Natural killer cell treated with Interleukin-12 subunit alpha and Interleukin-12 subunit beta and Interleukin-15 and Interleukin-18, amount 100 ng/mL, for 72 hours (primary cell): ENCODE measurements around the gene PROP1. TPM values are rescaled to one million over a fixed set of nuclear protein-coding genes. Genes with fewer than 3 reads are reported as not detected.
A peak's percentile ranks its signal among the peaks of the same experiment; 100 is the strongest.
"Not testable (repeated sequence)": the region's sequence is repeated elsewhere in the genome, so short reads cannot be mapped to it uniquely, and the experiment has no call there.

Experiments used
- ATAC-seq, 2 donors: fragments of 150-1000 bp; cut with Tn5 transposase in 1 of 2; sonication (Bioruptor Pico), chemical (Tn5 transposase) in 1 of 2; 2 replicates each; pipeline ENCODE4 v1.10.0; 2021
- DNase-seq: peaks from one replicate; pipeline ENCODE4 v3.0.0; 2022; ENCODE audit warnings: low spot score
- H3K27ac Mint-ChIP-seq, 2 donors: 1 replicate in 1 of 2; 2 replicates in 1 of 2; pipeline ENCODE4 v1.8.0; 2022; ENCODE audit warnings: mixed read lengths in 2 of 2, mild to moderate bottlenecking in 1 of 2, moderate library complexity in 1 of 2
- H3K27me3 Mint-ChIP-seq, 2 donors: 1 replicate in 1 of 2; 2 replicates in 1 of 2; pipeline ENCODE4 v1.8.0; 2022; ENCODE audit warnings: mixed read lengths in 2 of 2
- H3K36me3 Mint-ChIP-seq: one replicate; pipeline ENCODE4 v1.8.0; 2022; ENCODE audit warnings: mixed read lengths
- H3K4me1 Mint-ChIP-seq, 2 donors: 1 replicate in 1 of 2; 2 replicates in 1 of 2; pipeline ENCODE4 v1.8.0; 2022; ENCODE audit warnings: low read depth in 2 of 2, mixed read lengths in 2 of 2, mild to moderate bottlenecking in 1 of 2
- H3K4me3 Mint-ChIP-seq: one replicate; pipeline ENCODE4 v1.8.0; 2022; ENCODE audit warnings: mixed read lengths
- H3K9me3 Mint-ChIP-seq: 2 replicates; pipeline ENCODE4 v1.8.0; 2022; ENCODE audit warnings: mixed read lengths
- total RNA-seq, 2 donors: library from RNA; stranded (reverse); gene quantifications; one replicate each; pipeline ENCODE4 v1.2.3, GENCODE V29; 2022

Gene PROP1
- total RNA-seq, 2 donors from 2014 or later, result not detected

DNA sequence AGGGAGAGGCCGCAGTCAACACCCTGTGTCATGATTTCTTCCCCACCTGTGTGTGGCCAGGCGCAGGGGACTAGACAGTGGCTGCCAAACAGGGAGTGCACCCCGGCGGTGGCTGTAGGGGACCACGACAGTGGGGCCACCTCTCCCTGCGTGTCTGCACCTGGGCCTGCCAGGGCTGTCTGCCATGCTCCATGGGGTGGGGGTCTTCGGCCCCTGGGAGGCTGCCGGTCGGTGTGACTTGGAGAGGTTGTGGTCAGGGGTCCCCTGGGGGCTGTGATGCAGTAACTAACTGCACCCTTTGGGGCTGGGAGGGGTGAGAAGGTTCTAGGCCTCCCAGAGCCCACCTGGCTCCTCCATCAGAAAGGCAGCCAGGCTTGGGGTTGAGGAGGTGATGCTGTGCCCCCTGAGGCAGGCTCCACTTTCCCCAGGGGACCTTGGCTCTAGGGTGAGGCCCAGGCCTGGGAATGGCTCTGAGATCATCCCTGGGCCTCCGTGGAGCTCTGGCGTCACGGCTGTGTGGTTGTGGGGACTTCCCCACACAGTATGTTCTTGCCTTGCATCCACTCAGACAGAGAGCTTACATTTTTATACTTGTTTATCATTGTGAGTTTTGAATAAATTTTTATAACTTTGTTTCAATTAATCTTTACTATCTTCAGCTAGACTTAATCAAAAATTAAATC, 50.3 kb downstream of the PROP1 start:
- not testable (repeated sequence) for H3K36me3 Mint-ChIP-seq, H3K9me3 Mint-ChIP-seq, ATAC-seq, H3K4me1 Mint-ChIP-seq, H3K27me3 Mint-ChIP-seq, H3K27ac Mint-ChIP-seq, H3K4me3 Mint-ChIP-seq, DNase-seq

DNA sequence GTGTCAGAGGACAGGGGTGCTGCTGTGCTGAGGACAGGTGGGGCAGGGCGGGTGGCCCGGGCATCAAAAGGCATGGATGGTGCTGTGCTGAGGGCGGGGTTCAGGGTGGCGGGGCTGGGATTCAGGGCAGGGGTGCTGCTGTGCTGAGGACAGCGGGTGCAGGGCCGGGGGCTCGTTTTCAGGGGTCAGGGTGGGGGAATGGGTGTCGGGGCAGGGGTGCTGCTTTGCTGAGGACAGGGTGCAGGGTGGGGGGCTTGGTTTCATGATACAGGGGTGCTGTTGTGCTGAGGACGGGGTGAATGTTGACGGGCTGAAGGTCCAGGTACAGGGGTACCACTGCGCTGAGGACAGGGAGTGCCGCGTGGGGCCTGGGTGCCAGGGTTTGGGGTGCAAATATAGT, 50.9 kb downstream of the PROP1 start:
- not testable (repeated sequence) for DNase-seq, H3K4me1 Mint-ChIP-seq, H3K27ac Mint-ChIP-seq, H3K27me3 Mint-ChIP-seq, H3K36me3 Mint-ChIP-seq, H3K9me3 Mint-ChIP-seq, ATAC-seq
- peak overlapping the region; percentile 39 for H3K4me3 Mint-ChIP-seq

DNA sequence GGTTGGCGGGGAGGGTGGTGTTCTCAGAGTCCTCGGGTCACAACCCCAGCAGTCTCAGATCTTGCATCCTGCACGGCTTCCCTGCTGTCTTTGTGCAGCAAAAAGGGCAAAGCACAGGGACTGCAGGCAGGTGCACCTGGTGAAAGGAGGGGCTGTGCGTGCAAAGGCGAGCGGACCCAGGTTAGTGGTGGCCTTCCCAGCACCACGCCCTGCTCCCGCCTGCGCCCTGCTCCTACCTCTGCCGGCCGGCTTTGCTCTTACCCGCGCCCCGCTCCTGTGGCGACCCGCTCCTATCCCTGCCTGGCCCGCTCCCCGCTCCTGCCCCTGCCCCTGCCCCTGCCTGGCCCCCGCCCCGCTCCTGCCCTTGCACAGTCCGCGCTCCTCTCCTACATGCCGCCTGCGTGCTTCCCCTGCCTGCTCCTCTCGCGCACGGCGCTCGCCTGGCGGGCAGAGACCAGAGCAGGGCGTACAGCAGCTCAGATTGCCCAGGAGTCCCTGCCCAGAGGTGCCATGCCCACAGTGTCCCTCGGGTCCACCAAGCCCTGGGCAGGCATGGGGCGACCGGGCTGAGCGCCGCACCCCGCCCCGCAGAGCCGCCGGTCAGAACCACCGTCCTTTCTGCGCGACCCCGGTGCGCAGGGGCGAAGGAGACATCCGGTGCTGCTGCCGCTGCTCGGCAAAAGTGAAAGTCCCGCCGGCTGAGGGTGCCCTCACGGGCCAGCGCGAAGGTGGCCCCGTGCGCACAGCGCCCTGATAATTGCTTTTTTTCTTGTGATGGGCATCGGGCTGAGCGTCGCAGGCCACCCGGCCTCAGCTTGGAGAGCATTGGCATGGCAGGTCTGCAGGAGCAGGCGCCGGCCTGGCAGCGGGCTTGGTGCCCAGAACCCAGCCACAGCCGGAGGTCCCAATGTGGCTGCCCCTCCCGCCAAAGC, 52.0 kb downstream of the PROP1 start:
- H3K36me3 Mint-ChIP-seq, H3K27ac Mint-ChIP-seq, H3K27me3 Mint-ChIP-seq, DNase-seq, H3K9me3 Mint-ChIP-seq, H3K4me1 Mint-ChIP-seq: not testable (repeated sequence)
- peak overlapping the region; percentile 39 for H3K4me3 Mint-ChIP-seq
- peak; percentile 72 to 73 for ATAC-seq

DNA sequence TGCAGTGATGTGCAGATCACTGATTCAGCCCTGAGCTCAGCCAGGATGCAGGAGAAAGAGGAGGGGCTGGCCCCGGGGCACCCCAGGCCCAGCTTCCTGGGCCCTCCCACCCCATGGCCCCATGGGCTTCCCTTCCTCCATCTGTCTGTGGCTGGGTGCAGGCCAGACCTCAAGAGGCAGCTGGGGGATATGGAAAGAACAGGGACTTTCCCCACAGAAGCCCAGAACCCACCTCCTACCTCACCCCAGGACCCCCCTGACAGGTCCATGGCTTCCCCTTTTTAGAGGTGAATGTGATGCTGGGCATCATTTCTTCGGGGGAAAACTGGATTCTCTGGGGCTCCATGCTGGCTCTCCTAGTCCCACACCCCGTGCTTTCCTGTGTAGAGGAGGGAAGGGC, 53.1 kb downstream of the PROP1 start:
- not testable (repeated sequence) for ATAC-seq, H3K36me3 Mint-ChIP-seq, H3K4me1 Mint-ChIP-seq, H3K4me3 Mint-ChIP-seq, H3K27ac Mint-ChIP-seq, DNase-seq, H3K27me3 Mint-ChIP-seq, H3K9me3 Mint-ChIP-seq

Other genes starting within 250 kb of the PROP1 start
- 1 to 10 TPM in 1 of 2 donors, not detected in 1; 3.8 TPM for gene FAM153A, start 213.3 kb downstream of the PROP1 start, total RNA-seq
- gene N4BP3, start 117.3 kb upstream of the PROP1 start, total RNA-seq, result under 1 TPM; 0.20 to 0.26 TPM
- 10 to 100 TPM; 19.9 to 29.2 TPM for gene RMND5B, start 134.8 kb upstream of the PROP1 start, total RNA-seq
- gene NHP2, start 157.6 kb upstream of the PROP1 start, total RNA-seq, result 100 to 1,000 TPM; 139 to 196 TPM
- gene GMCL2, start 191.1 kb upstream of the PROP1 start, total RNA-seq, result not detected
- 100 to 1,000 TPM; 314 to 481 TPM for gene HNRNPAB, start 208.3 kb upstream of the PROP1 start, total RNA-seq
- 100 to 1,000 TPM; 133 to 191 TPM for gene PHYKPL, start 236.6 kb upstream of the PROP1 start, total RNA-seq